Hepatic stellate cell (primary cell): ENCODE data around the gene DTNBP1.

ENCODE experiments used
- DNase-seq: peaks from one replicate; pipeline ENCODE4 v3.0.0; 2011; ENCODE audit warnings: low spot score

Gene DTNBP1

GRCh38 chr6:15588971-15589634 lies 73.7 kb downstream of the DTNBP1 start:
- DNase-seq = peak; percentile 29

GRCh38 chr6:15586503-15586902 lies 76.3 kb downstream of the DTNBP1 start:
- no peak for DNase-seq

GRCh38 chr6:15585760-15586214 lies 77.0 kb downstream of the DTNBP1 start:
- DNase-seq = no peak

- DNase-seq = no peak
These were observed 80.3 kb downstream of the DTNBP1 start for GRCh38 chr6:15582499-15582898.

GRCh38 chr6:15581751-15582150 lies 81.1 kb downstream of the DTNBP1 start:
- no peak for DNase-seq

- no peak for DNase-seq
These were observed 82.5 kb downstream of the DTNBP1 start for GRCh38 chr6:15580326-15580725.

GRCh38 chr6:15578716-15579391 lies 84.0 kb downstream of the DTNBP1 start:
- DNase-seq = no peak

GRCh38 chr6:15577550-15578171 lies 85.2 kb downstream of the DTNBP1 start:
- no peak for DNase-seq

GRCh38 chr6:15577106-15577505 lies 85.7 kb downstream of the DTNBP1 start:
- no peak for DNase-seq

GRCh38 chr6:15575357-15576033 lies 87.3 kb downstream of the DTNBP1 start:
- no peak for DNase-seq

GRCh38 chr6:15574486-15574885 lies 88.3 kb downstream of the DTNBP1 start:
- DNase-seq = no peak

GRCh38 chr6:15574023-15574422 lies 88.8 kb downstream of the DTNBP1 start:
- DNase-seq = no peak

- no peak for DNase-seq
These were observed 89.4 kb downstream of the DTNBP1 start for GRCh38 chr6:15573384-15573783.

GRCh38 chr6:15572296-15573016 lies 90.4 kb downstream of the DTNBP1 start:
- no peak for DNase-seq

- no peak for DNase-seq
These were observed 92.7 kb downstream of the DTNBP1 start for GRCh38 chr6:15570171-15570570.

GRCh38 chr6:15569035-15569995 lies 93.5 kb downstream of the DTNBP1 start:
- DNase-seq = no peak

- DNase-seq = no peak
These were observed 99.9 kb downstream of the DTNBP1 start for GRCh38 chr6:15562977-15563376.

- no peak for DNase-seq
These were observed 101.2 kb downstream of the DTNBP1 start for GRCh38 chr6:15561447-15562199.

GRCh38 chr6:15560713-15561112 lies 102.1 kb downstream of the DTNBP1 start:
- no peak for DNase-seq

GRCh38 chr6:15557174-15557573 lies 105.7 kb downstream of the DTNBP1 start:
- no peak for DNase-seq
